Brain microvascular endothelial cell (primary cell): ENCODE data around the gene SMKR1.

Experiments used
- DNase-seq: peaks from one replicate; pipeline ENCODE4 v3.0.0-alpha.2; 2020
- H3K27ac ChIP-seq: fragments of 250-450 bp; sonication (Bioruptor Pico); 2 replicates; pipeline ENCODE4 v1.5.1; 2020; ENCODE audit warnings: mild to moderate bottlenecking, moderate library complexity
- H3K27me3 ChIP-seq: fragments of 250-450 bp; sonication (Bioruptor Pico); replicated peaks from 2 replicates; pipeline ENCODE4 v1.5.1; 2020; ENCODE audit warnings: mild to moderate bottlenecking
- H3K36me3 ChIP-seq: fragments of 250-450 bp; sonication (Bioruptor Pico); replicated peaks from 2 replicates; pipeline ENCODE4 v1.5.1; 2020; ENCODE audit warnings: mild to moderate bottlenecking
- H3K4me3 ChIP-seq: 2 replicates; pipeline ENCODE4 v1.5.1; 2011; ENCODE audit warnings: low read depth, mild to moderate bottlenecking, control low read depth, low read length, moderate library complexity
- in situ Hi-C: cut with HindIII; loops from 2 replicates; pipeline ENCODE4 v1.10.0; 2017; ENCODE audit warnings: low sequenced_read_pairs, low pct_ligation_motif_present
- TF ChIP-seq, protein P1 (sequence below): IDR thresholded peaks from 2 replicates; pipeline ENCODE4 v1.5.1; 2011; ENCODE audit warnings: low read depth, mild to moderate bottlenecking, moderate library complexity, low read length, control low read depth, inconsistent platforms; ENCODE audit errors: missing control alignments

Gene SMKR1

DNA sequence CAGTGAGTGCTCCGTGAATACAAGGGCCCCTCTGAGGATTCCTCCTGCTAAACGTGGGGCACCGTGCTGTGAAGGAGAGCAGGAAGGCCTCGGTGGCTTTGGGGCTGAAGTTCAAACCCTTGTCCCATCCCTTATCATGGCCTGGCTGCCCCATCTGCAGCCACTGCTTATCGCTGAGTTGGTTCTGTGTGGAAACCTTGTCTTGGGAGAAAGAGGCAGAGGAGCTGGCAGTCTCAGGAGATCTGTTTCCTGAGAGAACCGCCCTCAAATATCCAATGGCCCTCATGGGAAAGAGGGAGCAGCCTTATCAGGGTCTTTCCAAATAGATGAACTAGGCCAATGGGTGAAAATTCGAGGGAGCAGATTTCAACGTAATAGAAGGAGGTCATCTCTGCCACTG is 57.2 kb downstream of the SMKR1 start:
- DNase-seq = no peak
- TF ChIP-seq, protein P1, sequence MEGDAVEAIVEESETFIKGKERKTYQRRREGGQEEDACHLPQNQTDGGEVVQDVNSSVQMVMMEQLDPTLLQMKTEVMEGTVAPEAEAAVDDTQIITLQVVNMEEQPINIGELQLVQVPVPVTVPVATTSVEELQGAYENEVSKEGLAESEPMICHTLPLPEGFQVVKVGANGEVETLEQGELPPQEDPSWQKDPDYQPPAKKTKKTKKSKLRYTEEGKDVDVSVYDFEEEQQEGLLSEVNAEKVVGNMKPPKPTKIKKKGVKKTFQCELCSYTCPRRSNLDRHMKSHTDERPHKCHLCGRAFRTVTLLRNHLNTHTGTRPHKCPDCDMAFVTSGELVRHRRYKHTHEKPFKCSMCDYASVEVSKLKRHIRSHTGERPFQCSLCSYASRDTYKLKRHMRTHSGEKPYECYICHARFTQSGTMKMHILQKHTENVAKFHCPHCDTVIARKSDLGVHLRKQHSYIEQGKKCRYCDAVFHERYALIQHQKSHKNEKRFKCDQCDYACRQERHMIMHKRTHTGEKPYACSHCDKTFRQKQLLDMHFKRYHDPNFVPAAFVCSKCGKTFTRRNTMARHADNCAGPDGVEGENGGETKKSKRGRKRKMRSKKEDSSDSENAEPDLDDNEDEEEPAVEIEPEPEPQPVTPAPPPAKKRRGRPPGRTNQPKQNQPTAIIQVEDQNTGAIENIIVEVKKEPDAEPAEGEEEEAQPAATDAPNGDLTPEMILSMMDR = no peak
- H3K27ac ChIP-seq = no peak overlapping the region
- in situ Hi-C loops = no loop called here
- no peaks in the 10 kb centered on the region for H3K36me3 ChIP-seq
- peaks cover 2% of the 10 kb centered on the region for H3K27me3 ChIP-seq
- no peak overlapping the region for H3K4me3 ChIP-seq

DNA sequence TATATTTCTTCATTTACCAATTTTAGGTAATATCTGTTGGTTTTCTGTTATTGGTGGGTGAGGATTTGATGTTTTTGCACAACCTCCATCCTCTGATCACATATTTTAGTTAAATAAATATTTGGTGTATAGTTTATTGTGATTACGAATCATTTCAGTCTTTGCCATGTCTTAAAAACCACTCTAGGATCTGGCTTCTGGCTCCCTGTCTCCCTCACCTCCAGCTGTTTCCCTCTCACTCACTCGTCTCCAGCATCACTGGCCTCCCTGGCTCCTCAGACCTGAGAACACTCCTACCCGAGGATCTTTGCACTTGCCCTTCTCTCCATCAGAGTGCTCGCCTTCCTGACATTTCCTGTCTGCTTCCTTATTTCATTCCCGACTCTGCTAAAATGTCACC is 58.5 kb downstream of the SMKR1 start:
- Histone ChIP-seq H3K4me3 (no peak overlapping the region), H3K36me3 (no peaks in the 10 kb centered on the region), H3K27me3 (peaks cover 2% of the 10 kb centered on the region), H3K27ac (no peak overlapping the region)
- in situ Hi-C loops = no loop called here
- no peak for DNase-seq
- TF ChIP-seq, protein P1 = no peak

DNA sequence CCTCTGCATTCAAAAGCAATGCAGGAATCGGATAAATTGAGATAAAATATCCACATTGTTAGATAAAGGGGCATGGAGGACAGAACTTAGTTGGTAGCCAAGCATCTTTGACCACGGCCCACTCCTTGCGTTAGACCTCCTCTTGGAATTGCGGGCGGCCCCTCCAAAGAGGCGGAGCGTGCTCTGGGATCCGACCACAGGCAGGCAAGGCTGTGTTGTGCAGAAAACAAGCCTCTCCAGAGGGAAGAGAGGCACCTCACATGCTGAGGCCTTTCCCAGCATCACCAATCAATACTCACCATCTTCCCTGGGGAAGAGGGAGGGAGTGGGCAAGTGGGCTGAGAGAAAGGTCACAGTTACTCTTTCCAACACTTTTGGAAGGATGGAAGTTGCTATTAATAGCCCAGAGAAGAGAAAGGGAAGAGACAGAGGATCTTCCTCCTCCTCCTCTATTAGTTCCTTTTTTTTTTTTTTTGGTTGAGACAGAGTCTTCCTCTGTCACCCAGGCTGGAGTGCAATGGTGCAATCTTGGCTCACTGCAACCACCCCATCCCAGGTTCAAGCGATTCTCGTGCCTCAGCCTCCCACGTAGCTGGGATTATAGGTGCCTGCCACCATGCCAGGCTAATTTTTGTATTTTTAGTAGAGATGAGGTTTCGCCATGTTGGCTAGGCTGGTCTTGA is 59.5 kb downstream of the SMKR1 start:
- no peaks in the 10 kb centered on the region for H3K36me3 ChIP-seq
- no peak overlapping the region for H3K4me3 ChIP-seq
- H3K27me3 ChIP-seq = peaks cover 2% of the 10 kb centered on the region
- in situ Hi-C loops = no loop called here
- no peak for DNase-seq
- H3K27ac ChIP-seq = no peak overlapping the region
- TF ChIP-seq, protein P1 = no peak
